Pericardium fibroblast (primary cell): ENCODE data around the gene PLK1. TPM values are rescaled to one million over a fixed set of nuclear protein-coding genes. Genes with fewer than 3 reads are reported as not detected.

Experiments
- total RNA-seq: library from RNA; depleted of rRNA; stranded (reverse); fragments of >200 nt; gene quantifications from 2 replicates; pipeline ENCODE4 v1.2.3, GENCODE V29; 2015

Gene PLK1
- 3.6 and 4.2 TPM in 2 replicates for total RNA-seq

DNA sequence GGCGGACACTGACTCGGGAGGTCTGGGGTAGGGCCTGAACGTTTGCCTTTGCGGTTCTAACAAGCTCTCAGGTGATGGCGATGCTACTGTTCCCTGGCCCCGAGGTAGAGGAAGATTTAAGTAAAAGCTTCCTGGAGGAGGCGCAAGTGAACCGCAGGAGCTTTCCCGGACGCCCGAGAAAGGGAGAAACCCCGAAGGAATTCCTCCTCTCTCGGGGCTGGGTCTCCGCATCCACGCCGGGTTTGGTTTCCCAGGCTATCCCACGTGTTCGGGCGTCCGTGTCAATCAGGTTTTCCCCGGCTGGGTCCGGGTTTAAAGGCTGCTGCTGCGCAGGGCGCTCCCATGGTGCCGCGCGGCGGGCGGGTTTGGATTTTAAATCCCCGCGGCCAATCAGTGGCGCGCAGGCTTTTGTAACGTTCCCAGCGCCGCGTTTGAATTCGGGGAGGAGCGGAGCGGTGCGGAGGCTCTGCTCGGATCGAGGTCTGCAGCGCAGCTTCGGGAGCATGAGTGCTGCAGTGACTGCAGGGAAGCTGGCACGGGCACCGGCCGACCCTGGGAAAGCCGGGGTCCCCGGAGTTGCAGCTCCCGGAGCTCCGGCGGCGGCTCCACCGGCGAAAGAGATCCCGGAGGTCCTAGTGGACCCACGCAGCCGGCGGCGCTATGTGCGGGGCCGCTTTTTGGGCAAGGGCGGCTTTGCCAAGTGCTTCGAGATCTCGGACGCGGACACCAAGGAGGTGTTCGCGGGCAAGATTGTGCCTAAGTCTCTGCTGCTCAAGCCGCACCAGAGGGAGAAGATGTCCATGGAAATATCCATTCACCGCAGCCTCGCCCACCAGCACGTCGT lies at the start of gene PLK1:
Gene PLK1 (plus strand): TSS at position 460 of the 844 bp plus-strand sequence. CDS start 44 bp downstream, at position 504.

DNA sequence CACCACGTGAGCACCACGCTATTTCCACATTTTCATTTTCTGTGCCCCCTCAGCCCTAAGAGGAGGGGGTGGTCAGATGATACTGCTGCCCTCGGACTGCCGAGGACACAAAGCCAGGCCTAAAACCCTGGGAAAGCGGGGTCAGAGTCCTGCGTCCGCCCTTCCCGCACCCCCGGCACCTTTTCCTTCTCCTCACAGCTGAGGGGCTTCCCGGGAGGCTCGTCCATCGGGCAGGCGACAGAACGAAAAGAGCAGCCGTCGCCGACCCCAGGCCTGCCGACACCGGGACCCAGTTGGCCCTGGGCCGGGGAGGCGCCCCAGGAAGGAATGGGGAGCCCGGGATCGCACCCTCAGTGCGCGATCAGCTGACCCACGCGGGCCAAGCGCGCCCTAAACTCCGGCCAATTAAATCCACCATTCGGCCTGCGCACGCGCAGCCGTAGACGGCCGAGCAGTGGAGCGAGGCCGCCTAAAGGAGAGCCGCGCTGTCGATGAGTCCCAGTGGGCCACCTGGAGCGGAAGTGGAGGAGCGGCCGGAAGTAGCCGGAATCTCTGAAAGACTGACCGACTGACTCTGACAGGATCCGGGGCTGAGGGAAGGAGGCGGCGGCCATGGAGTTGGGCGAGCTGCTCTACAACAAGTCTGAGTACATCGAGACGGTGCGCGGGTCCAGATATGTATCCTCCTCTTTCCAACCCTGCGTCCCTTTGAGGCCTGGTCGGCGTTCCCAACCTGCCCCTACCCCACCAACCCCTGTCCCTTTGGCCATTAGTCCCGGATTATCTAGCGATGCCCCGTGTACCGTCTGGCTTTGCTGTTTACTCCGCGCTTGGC lies 37.5 kb upstream of the PLK1 start, which contains the start of the genes DCTN5 and PALB2:
Gene DCTN5 (plus strand): TSS at position 536 of the 835 bp plus-strand sequence. CDS start 77 bp downstream, at position 613.
Gene PALB2 (minus strand): TSS at position 380 of the 835 bp plus-strand sequence. CDS start 153 bp downstream, at position 227.

DNA sequence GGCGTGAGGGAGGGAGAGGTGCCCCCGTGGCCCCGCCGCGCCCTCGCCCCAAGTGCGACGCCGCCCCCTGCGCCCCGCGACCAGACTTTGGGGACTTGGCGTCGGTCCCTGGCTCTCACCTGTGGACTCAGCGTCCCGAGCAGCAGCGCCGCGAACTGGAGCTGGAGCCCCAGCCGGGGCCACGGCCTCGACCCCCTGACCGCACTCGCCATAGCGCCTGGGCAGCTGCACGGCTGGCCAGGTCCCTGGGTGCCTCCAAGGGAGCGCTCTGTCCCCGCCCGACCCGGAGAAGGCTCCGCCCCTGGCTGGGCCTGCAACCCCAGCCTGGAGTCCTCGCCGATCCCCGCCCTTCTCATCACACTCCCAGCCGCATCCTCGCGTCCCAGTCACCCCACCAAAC lies 34.3 kb downstream of the PLK1 start, which contains the start of gene ERN2:
Gene ERN2 (minus strand): TSS at position 247 of the 400 bp plus-strand sequence. CDS start 35 bp downstream, at position 212.

Other genes starting within 250 kb of the PLK1 start
- gene COG7, start 225.7 kb upstream of the PLK1 start, total RNA-seq = 3.9 and 7.6 TPM in 2 replicates
- 22.4 and 35.5 TPM in 2 replicates for gene GGA2, start 168.4 kb upstream of the PLK1 start, total RNA-seq
- 22.5 and 46.0 TPM in 2 replicates for gene EARS2, start 121.5 kb upstream of the PLK1 start, total RNA-seq
- 91.5 and 165 TPM in 2 replicates for gene UBFD1, start 121.2 kb upstream of the PLK1 start, total RNA-seq
- 79.9 and 91.7 TPM in 2 replicates for gene NDUFAB1, start 82.6 kb upstream of the PLK1 start, total RNA-seq
- gene PALB2, start 37.6 kb upstream of the PLK1 start, total RNA-seq = 7.6 and 9.2 TPM in 2 replicates
- gene DCTN5, start 37.4 kb upstream of the PLK1 start, total RNA-seq = 23.0 and 25.6 TPM in 2 replicates
- gene ERN2, start 34.3 kb downstream of the PLK1 start, total RNA-seq = 0.47 TPM in 1 of 2 replicates, not detected in the other
- not detected in 2 replicates for gene CHP2, start 76.1 kb downstream of the PLK1 start, total RNA-seq
- gene PRKCB, start 157.1 kb downstream of the PLK1 start, total RNA-seq = not detected in 2 replicates